ENCODE results near the gene SLC7A7. TPM values are rescaled to one million over a fixed set of nuclear protein-coding genes. Genes with fewer than 3 reads are reported as not detected.

SLC7A7 gene
- total and polyA plus RNA-seq, 10 of the 15 experiments (the other 5 are each of a cell fraction or from before 2014, with no cell fraction given), result 27.8 to 79.2 (median 50.8) TPM

DNA sequence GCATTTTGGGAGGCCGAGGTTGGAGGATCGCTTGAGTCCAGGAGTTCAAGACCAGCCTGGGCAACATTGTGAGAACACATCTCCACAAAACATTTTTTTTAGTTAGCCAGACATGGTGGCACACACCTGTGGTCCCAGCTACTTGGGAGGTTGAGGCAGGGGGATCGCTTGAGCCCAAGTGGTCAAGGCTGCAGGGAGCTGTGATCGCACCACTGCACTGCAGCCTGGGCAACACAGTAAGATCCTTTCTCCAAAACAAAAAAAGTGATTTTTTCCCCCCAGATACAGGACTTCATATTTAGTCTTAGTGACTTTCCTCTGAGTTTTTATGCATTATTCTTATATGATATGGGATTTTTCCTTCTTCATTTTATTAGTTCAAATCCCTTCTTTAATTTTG, 28.6 kb downstream of the SLC7A7 start (continued):
- TF ChIP-seq BCL11A (IDR thresholded peaks at IDR 0.05; ENCODE audit: low read depth, low read length), result no peak
- no peak for TF ChIP-seq NR2C2 (IDR thresholded peaks at IDR 0.05; ENCODE audit: borderline replicate concordance, control insufficient read depth, insufficient read length, low read depth)
- no peak for TF ChIP-seq SUZ12 (IDR thresholded peaks at IDR 0.05; ENCODE audit: unreplicated experiment)
- no peak for TF ChIP-seq ZNF384 (IDR thresholded peaks at IDR 0.05; ENCODE audit: borderline replicate concordance, low read depth, low read length)
- no peak for TF ChIP-seq CBX3 (IDR thresholded peaks at IDR 0.05; ENCODE audit: borderline replicate concordance, low read depth)

GRCh38 chr14:22781301-22781991, 33.8 kb downstream of the SLC7A7 start:
- ChIA-PET POLR2A (interaction anchor here (1.5 to 1.7 kb wide), 2 partner anchors 14 to 15 kb away, joined by 3 to 4 read pairs; partner anchors contain the start of gene OXA1L), SMC1A (ENCODE audit: uncharacterized antibody, unreplicated experiment) (interaction anchor here (1.0 to 2.6 kb wide), 7 partner anchors 23 to 121 kb away, joined by 3 to 18 read pairs (median 5); no protein-coding TSS in a partner anchor), CTCF (interaction anchor here (0.5 to 4.0 kb wide), 14 partner anchors 15 to 221 kb away, joined by 3 to 33 read pairs (median 4); partner anchors contain the start of gene OXA1L), RAD21 (ENCODE audit: unreplicated experiment) (interaction anchor here (1.0 to 2.3 kb wide), 5 partner anchors 9 to 212 kb away, joined by 3 to 10 read pairs (median 3); no protein-coding TSS in a partner anchor)
- Histone ChIP-seq H3K36me3 (ENCODE audit: control insufficient read depth in 2 of 2, insufficient read depth in 2 of 2, low read length in 1 of 2) (peaks cover 0 to 3% of the 10 kb centered on the region in 2 experiments; a peak in 2 of 4 replicates), H3K27ac (ENCODE audit: control insufficient read depth, insufficient read depth) (no peak overlapping the region), H3K9me3 (replicated peaks; ENCODE audit: control insufficient read depth, insufficient read depth, low read length) (no peaks in the 10 kb centered on the region), H3K4me1 (ENCODE audit: control insufficient read depth, insufficient read depth, low read length) (peaks cover 13% of the 10 kb centered on the region), H4K20me1 (ENCODE audit: control insufficient read depth, insufficient read depth) (no peaks in the 10 kb centered on the region), H2AFZ (ENCODE audit: control insufficient read depth, low read depth, low read length) (no peak overlapping the region), H3K27me3 (replicated peaks in 1 of 2; ENCODE audit: control insufficient read depth in 2 of 2, insufficient read depth in 2 of 2, low read length in 1 of 2) (no peaks in the 10 kb centered on the region), H3K79me2 (ENCODE audit: control insufficient read depth, insufficient read depth, low read length) (no peaks in the 10 kb centered on the region; the same call in 1 of the 2 replicates), H3K4me3 (no peak overlapping the region), H3K9ac (ENCODE audit: control insufficient read depth, insufficient read depth, low read length) (no peak overlapping the region), H3K4me2 (ENCODE audit: control insufficient read depth, insufficient read depth) (no peak overlapping the region)
- ATAC-seq, result no peak
- WGBS (ENCODE audit: insufficient coverage, insufficient replicate concordance, low lambda C conversion rate, missing lambda C conversion rate), result 0% methylated on average over 1 of the region's 1 CpG
- in situ Hi-C loops (cut with MboI) (no loop called here), intact Hi-C loops (cut with micrococcal nuclease; ENCODE audit: unreplicated experiment) (no loop called here)
- BruUV-seq (replicated peaks), result no TSS peak
- no peak for FAIRE-seq
- DNase-seq (ENCODE audit: low read depth, low spot score), result no peak
- TF ChIP-seq NRF1 (conservative IDR thresholded peaks at IDR 0.05; ENCODE audit: low read depth, low read length) (no peak), PAX5 (IDR thresholded peaks at IDR 0.05; ENCODE audit: borderline replicate concordance, low read depth, low read length) (no peak), HDAC2 (IDR thresholded peaks at IDR 0.05) (no peak), POU2F2 (IDR thresholded peaks at IDR 0.05; ENCODE audit: borderline replicate concordance, low read depth, low read length) (no peak), RCOR1 (conservative IDR thresholded peaks at IDR 0.05; ENCODE audit: low read depth, low read length) (no peak), IRF4 (IDR thresholded peaks at IDR 0.05; ENCODE audit: low read depth, low read length) (no peak), ZNF592 (IDR thresholded peaks at IDR 0.05) (no peak), NFXL1 (IDR thresholded peaks at IDR 0.05; ENCODE audit: borderline replicate concordance) (no peak), EP300 (IDR thresholded peaks at IDR 0.05; ENCODE audit: borderline replicate concordance in 1 of 2, control insufficient read depth in 1 of 2, low read depth in 2 of 2, low read length in 2 of 2) (no peak), BMI1 (IDR thresholded peaks at IDR 0.05; ENCODE audit: borderline replicate concordance) (no peak), STAT1 (conservative IDR thresholded peaks at IDR 0.05) (no peak), CTCF (IDR thresholded peaks at IDR 0.05 in 2 of 3, conservative IDR thresholded peaks at IDR 0.05 in 1 of 3; ENCODE audit: control insufficient read depth in 2 of 3, extremely low read depth in 1 of 3, insufficient read depth in 1 of 3, low read depth in 3 of 3, low read length in 3 of 3) (no peak)

Measured in GM12878 (cell line).